Measurements from ENCODE around the gene FDXR.

FDXR gene

DNA sequence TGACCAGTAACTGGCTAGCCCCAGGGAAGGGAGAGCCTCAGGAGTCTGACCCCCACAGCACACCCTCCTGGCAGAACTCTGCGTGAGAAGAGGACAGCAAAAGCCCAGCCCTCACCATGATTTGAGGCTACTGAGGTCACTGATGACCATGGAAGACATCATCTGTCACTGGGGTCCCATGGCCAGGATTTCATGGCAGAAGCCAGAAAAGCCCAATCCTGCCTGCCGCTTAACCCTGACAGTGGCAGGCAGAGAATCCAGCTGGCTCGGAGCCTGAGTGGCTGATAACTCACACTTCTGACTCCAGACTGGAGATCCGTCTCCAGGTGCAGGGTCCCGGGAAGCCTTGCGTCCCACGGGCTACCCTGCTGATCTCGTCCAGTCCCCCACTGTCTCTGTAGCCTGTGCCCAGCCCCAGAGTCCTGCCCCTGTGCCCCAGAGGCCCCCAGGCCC, 30.6 kb downstream of the FDXR start:
- H3K4me3 ChIP-seq (replicated peaks in 1 of 2; ENCODE audit: low read depth in 2 of 2, low read length in 2 of 2) = peak overlapping the region in 1 of 2 donors; percentile 8
- no peak for DNase-seq (ENCODE audit: low read depth in 2 of 2)
- TF ChIP-seq, protein P1, sequence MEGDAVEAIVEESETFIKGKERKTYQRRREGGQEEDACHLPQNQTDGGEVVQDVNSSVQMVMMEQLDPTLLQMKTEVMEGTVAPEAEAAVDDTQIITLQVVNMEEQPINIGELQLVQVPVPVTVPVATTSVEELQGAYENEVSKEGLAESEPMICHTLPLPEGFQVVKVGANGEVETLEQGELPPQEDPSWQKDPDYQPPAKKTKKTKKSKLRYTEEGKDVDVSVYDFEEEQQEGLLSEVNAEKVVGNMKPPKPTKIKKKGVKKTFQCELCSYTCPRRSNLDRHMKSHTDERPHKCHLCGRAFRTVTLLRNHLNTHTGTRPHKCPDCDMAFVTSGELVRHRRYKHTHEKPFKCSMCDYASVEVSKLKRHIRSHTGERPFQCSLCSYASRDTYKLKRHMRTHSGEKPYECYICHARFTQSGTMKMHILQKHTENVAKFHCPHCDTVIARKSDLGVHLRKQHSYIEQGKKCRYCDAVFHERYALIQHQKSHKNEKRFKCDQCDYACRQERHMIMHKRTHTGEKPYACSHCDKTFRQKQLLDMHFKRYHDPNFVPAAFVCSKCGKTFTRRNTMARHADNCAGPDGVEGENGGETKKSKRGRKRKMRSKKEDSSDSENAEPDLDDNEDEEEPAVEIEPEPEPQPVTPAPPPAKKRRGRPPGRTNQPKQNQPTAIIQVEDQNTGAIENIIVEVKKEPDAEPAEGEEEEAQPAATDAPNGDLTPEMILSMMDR (IDR thresholded peaks at IDR 0.05; ENCODE audit: low read depth, low read length) = no peak

DNA sequence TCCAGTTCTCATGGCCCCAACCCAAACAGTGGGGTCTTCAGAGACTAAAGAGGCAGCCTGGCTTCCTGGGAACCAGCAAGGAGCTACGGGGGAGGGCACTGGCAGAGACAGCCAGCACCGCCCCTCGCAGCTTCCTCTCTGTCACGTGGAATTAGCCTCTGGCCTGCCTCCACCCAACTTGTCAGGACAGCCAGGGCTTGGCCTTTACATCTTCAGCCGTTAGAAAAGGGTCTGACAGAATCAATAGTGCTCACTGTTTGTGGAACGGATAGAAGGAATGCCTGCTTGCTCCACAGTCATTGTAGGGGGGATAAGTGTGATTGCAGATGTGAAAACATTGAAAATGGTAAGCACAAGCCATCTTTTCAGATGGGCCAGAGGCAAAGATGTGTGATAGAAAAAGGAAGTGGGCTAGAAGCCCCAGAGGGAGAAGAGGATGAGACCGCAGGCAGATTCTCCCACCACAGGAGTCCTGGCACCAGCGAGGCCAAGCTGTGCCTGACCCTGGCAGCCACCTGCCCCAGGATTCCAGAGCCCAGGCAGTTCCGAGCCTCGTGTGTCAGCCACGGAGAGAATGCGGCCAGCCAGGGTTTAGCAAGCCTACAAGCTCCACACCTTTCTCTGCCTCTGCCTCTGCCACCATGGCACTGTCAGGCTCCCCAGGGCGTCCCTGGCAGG, 31.7 kb downstream of the FDXR start:
- peak; percentile 40 to 61 for DNase-seq (ENCODE audit: low read depth in 2 of 2)
- TF ChIP-seq, protein P1 (IDR thresholded peaks at IDR 0.05; ENCODE audit: low read depth, low read length) = no peak
- no peak overlapping the region for H3K4me3 ChIP-seq (replicated peaks in 1 of 2; ENCODE audit: low read depth in 2 of 2, low read length in 2 of 2)

DNA sequence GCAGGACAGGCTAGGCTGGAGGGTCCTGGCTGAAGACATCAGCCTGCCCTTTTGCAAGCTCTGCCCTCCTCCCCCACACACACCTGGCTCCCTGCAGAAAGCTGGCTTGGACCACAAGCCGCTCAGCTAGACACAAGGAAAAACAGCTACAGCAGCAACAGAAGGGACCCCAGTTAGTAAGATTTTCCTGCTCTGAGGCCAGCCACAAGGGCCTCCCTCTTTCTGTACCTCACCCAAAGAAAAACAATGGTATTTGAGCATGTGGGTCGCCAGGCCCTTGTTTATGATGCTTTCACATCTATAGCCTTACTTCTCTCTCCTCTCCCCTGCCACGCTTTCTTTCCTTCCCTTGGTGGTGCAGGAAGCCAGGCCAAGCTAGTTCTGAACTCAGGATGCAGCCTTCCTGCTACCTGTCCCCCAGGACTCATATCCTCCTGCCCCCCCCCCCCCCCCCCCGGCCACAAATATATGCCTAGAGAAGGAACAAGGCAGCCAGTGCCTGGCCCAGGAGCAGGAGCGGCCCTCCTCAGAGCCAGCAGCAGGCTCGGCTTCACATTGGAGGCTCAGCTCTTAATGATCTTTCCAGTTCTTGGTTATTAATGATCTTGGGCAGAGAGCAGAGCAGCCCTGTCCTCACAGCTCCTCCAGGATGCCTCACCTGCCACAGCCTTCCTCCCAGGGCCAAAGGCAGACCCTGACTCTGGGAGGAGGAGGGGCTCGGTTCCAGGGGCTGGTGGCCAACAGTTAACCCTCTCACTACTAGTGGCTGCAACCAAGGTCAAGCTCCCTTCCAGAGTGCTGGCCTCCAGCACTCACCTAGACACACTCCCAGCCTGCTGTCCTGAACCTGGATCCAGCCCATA, 32.6 kb downstream of the FDXR start:
- TF ChIP-seq, protein P1 (IDR thresholded peaks at IDR 0.05; ENCODE audit: low read depth, low read length) = no peak
- no peak overlapping the region for H3K4me3 ChIP-seq (replicated peaks in 1 of 2; ENCODE audit: low read depth in 2 of 2, low read length in 2 of 2)
- no peak for DNase-seq (ENCODE audit: low read depth in 2 of 2)

DNA sequence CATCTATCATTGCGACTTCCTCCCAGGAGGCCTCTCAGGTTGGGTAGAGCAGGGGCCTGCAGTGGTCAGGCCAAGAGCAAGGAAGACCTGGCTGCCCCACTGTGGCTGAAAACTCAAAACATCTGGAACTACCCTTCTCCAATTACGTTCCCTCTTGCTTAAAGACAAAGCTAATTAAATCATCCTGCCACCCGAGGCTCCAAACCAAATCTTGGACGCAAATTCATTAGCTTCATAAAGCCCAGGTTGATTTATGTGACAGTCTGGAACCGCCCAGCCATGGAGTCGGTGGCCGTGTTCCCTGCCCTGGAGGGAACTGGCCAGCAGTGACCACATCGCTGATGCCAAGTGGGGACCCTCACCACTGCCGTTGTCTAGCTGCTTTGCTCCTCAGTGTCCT, 34.5 kb downstream of the FDXR start:
- no peak overlapping the region for H3K4me3 ChIP-seq (replicated peaks in 1 of 2; ENCODE audit: low read depth in 2 of 2, low read length in 2 of 2)
- TF ChIP-seq, protein P1 (IDR thresholded peaks at IDR 0.05; ENCODE audit: low read depth, low read length) = no peak

DNA sequence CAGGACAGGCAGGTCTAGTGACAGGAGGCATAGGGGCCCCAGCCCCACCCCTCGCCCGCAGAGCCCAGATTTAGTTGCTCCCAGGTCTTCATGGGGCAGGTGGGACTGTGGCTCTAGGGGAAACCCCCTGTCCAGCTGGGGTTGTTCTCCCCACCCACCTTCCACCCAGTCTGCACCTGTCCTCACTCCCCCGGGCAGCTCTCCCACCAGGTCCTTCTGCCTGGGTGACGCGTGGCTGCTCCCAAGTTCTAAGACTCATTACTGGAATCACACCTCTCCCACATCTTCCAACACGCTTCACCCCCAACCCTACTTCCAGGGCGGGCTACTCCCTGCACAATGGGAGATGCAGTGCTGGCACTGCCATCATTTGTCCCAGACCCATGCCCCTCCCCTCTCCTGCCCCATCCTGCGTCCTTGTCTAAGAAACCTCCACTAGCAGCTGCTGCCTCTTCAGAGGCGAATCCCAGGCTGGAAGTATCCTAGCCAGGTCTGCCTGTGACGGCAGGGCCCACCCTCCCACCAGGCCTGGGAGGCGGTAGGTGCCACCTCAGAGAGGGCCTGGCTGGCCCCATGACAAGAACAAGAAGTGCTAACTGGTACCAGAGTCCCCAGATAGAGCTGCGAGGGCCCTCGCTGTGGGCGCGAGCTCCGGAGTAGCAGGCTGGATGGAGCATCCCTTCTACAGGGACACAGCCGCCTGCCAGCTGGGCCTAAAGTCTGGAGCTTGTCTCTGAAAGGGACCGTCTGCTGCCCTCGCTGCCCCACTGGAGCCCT, 35.9 kb downstream of the FDXR start:
- no peak for DNase-seq (ENCODE audit: low read depth in 2 of 2)
- TF ChIP-seq, protein P1 (IDR thresholded peaks at IDR 0.05; ENCODE audit: low read depth, low read length) = no peak
- H3K4me3 ChIP-seq (replicated peaks in 1 of 2; ENCODE audit: low read depth in 2 of 2, low read length in 2 of 2) = no peak overlapping the region

More for the DNA sequence above, 34.5 kb downstream of the FDXR start:
- no peak for DNase-seq (ENCODE audit: low read depth in 2 of 2)

DNA sequence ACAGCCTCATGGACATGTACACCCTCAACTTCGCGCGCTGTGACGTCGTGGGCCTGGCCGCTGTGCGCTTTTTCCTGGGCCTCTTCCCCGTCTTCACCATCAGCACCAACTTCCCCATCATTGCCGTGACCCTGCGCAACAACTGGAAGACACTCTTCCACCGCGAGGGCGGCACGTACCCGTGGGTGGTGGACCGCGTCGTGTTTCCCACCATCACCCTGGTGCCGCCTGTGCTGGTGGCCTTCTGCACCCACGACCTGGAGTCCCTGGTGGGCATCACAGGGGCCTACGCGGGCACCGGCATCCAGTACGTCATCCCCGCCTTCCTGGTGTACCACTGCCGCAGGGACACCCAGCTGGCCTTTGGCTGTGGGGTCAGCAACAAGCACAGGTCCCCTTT, 36.6 kb downstream of the FDXR start:
- no peak for DNase-seq (ENCODE audit: low read depth in 2 of 2)
- H3K4me3 ChIP-seq (replicated peaks in 1 of 2; ENCODE audit: low read depth in 2 of 2, low read length in 2 of 2) = no peak overlapping the region
- TF ChIP-seq, protein P1 (IDR thresholded peaks at IDR 0.05; ENCODE audit: low read depth, low read length) = no peak
